Epithelial cell of proximal tubule (primary cell): ENCODE data around the gene SERINC5. TPM values are rescaled to one million over a fixed set of nuclear protein-coding genes. Genes with fewer than 3 reads are reported as not detected.
"Not testable (repeated sequence)": the region's sequence is repeated elsewhere in the genome, so short reads cannot be mapped to it uniquely, and the experiment has no call there.

Experiments used
- DNase-seq: peaks from one replicate; pipeline ENCODE4 v3.0.0-alpha.2; 2011; ENCODE audit warnings: low read depth
- H3K4me3 ChIP-seq: 2 replicates; pipeline ENCODE4 v1.5.1; 2011; ENCODE audit warnings: low read depth, mild to moderate bottlenecking, low read length
- total RNA-seq: library from RNA; depleted of rRNA; stranded (reverse); fragments of >200 nt; gene quantifications from 2 replicates; pipeline ENCODE4 v1.2.3, GENCODE V29; 2015
- TF ChIP-seq, protein P1 (sequence below): conservative IDR thresholded peaks from 2 replicates; pipeline ENCODE4 v1.5.1; 2012; ENCODE audit warnings: low read depth, mild to moderate bottlenecking, low read length

SERINC5 gene
- total RNA-seq, 1 donor from 2014 or later: 7.1 TPM

DNA sequence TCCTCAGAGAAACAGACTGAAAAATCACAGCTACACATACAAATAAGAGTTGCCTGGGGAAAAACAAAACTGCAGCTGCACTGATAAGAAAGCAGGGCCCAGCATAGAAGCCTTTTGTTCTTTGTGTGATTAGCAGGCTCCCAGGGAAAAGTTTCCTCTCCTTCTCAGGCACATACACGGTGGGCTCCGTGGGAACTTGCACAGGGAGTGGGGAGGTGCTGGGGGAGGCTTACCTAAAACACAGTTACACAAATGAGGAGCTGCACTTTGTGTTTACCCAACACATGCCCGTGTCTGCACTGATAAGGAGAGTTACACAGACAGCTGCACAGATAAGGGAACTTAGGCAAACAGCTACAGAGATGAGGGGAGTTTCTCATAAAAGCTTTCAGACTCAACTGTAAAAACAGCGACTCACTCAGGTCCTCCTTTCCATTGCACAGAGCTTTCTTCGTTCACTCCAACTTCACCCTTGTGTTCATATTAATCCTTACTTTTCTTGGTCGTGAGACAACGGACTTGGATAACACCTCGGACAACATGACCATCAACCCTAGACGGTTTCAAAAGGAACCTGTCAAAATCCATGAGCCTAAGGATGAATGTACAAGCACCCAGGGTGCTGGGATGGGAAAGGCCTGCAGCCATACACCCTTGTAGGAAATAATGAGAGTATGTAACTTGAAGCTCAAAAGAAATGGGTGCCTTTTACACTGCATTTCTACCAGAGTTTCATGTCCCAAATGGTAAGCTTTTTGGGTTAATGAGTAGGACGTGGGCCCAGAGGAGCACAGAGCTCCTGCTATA lies 50.8 kb downstream of the SERINC5 start:
- no peak for DNase-seq
- TF ChIP-seq, protein P1, sequence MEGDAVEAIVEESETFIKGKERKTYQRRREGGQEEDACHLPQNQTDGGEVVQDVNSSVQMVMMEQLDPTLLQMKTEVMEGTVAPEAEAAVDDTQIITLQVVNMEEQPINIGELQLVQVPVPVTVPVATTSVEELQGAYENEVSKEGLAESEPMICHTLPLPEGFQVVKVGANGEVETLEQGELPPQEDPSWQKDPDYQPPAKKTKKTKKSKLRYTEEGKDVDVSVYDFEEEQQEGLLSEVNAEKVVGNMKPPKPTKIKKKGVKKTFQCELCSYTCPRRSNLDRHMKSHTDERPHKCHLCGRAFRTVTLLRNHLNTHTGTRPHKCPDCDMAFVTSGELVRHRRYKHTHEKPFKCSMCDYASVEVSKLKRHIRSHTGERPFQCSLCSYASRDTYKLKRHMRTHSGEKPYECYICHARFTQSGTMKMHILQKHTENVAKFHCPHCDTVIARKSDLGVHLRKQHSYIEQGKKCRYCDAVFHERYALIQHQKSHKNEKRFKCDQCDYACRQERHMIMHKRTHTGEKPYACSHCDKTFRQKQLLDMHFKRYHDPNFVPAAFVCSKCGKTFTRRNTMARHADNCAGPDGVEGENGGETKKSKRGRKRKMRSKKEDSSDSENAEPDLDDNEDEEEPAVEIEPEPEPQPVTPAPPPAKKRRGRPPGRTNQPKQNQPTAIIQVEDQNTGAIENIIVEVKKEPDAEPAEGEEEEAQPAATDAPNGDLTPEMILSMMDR: no peak
- H3K4me3 ChIP-seq: no peak overlapping the region

DNA sequence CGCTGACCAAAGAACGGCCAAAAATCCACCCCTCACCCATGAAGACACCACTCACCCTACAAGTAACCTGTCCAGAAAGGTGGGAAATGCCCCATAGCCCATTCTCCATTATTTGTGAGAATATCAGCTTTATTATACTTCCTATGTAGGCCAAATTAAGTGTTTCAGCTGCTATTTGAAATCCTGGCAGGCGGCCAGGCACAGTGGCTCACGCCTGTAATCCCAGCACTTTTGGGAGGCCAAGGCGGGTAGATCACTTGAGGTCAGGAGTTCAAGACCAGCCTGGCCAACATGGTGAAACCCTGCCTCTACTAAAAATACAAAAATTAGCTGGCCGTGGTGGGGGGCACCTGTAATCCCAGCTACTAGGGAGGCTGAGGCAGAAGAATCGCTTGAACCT lies 54.1 kb downstream of the SERINC5 start:
- not testable (repeated sequence) for DNase-seq, H3K4me3 ChIP-seq

DNA sequence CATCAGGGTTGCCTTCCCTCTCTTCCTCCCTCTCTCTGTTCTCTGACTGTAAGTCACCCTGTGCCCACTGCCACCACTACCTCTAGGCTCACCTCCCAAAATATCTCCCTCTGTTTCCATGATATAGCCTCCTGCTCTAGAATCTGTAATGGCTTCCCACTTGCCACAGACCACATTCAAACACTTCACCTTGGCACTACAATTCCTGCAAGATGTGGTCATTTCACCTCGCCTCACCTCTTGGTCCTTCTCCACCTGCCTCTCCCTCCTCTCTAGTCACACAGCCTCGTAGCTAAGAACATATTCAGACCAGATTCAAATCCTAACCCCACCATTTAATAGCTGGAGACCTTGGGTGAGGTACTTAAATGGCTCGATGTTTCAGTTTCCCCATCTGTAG lies 56.9 kb downstream of the SERINC5 start:
- no peak for DNase-seq
- TF ChIP-seq, protein P1: no peak
- H3K4me3 ChIP-seq: no peak overlapping the region

DNA sequence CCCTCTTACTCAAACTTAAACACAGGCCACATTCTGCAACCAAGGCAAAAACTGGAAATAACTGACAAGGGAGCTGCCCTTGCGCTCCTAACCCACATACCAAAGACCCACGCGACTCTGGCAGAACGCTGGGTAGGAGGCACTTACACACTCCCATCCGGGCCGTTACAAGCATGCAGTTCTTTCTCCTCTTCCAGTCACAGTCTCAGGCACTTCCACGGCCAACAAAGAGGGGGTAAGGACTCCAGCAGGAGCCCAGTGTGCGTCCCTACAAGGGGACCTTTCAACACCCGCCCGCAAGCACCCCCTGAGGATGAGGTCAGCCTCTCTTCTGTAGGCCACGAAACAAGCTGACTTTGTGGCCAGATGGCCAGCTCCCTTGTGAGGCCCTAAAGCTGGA lies 57.4 kb downstream of the SERINC5 start:
- no peak overlapping the region for H3K4me3 ChIP-seq
- DNase-seq: no peak
- TF ChIP-seq, protein P1: no peak

DNA sequence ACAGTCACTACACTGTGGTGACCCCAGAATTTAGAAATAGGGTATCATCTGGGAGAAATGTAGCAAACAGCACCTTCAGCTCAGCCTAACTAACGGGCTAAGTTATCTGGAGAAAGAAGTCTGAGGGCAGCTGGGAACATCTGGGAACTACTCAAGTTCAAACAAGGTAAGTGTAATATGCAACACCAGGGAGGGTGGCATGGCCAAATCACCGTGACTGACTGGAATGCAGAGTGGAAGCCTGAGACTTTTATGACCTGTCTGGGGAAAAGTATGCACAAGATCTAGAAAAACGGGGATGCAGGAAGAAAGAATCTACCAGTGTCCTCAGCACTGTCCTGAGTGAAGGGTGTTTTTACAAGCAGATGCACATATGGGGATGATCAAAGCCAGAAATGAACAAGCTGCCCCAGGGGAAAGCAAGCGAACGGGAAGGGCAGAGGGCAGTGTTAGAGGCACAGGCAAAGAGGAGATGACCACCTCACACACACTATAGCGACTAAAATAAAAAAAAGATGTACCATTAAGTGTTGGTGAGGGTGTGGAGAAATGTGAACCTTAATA lies 59.9 kb downstream of the SERINC5 start:
- DNase-seq: no peak
- H3K4me3 ChIP-seq: no peak overlapping the region
- TF ChIP-seq, protein P1: no peak

DNA sequence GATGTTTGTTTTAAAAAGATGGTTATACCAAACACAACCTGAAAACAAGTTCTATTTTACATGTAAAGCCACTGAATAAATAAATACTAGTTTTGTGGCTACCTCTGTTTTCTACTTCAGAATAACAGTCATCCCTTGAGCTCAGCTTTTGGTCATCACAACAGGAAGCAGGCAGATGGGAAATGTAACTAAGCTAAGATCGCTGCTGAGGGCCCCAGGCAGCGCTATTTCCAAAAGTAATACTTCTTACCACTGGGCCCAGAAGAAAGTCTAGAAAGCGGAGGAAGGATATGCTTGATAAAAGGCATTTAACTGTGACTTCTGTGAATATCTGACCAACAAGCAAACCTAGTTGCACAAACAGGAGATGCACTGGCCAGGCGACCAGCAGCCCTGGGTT lies 61.4 kb downstream of the SERINC5 start:
- TF ChIP-seq, protein P1: no peak
- no peak overlapping the region for H3K4me3 ChIP-seq
- no peak for DNase-seq

DNA sequence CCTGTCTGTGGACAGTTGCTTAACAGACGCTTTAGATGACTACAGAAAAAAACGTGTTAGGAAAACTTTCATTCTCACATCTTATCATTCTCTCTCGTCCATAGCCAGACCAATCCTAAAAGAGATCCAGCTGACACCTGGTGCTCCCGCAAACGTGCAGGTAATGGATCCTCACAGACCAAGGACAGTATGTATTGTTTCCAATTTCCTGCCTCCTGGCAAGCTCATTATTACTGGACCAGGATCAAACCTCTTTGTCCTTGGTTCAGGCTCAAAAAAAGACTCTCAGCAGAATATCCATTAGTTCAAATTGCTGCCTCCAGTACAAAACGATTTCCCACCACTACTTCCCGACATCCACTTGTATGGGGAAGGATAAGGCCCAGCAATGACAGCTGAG lies 62.4 kb downstream of the SERINC5 start:
- TF ChIP-seq, protein P1: no peak
- no peak overlapping the region for H3K4me3 ChIP-seq

More for the DNA sequence above, 62.4 kb downstream of the SERINC5 start:
- DNase-seq: no peak
